Mesothelial cell of epicardium (in vitro differentiated cells): ENCODE measurements around the gene IRF2BP2. TPM values are rescaled to one million over a fixed set of nuclear protein-coding genes. Genes with fewer than 3 reads are reported as not detected.
A peak's percentile ranks its signal among the peaks of the same experiment; 100 is the strongest.

Experiments
- DNase-seq, 2 experiments: peaks; one replicate each; pipeline ENCODE4 v3.0.0; 2021; ENCODE audit warnings: low spot score in 2 of 2; ENCODE audit not compliant: unreplicated experiment in 2 of 2
- H3K27ac Mint-ChIP-seq: 2 replicates; pipeline ENCODE4 v1.8.0; 2021; ENCODE audit warnings: mixed read lengths
- H3K27me3 Mint-ChIP-seq: 2 replicates; pipeline ENCODE4 v1.8.0; 2021; ENCODE audit warnings: low read depth, mixed read lengths
- H3K36me3 Mint-ChIP-seq: 2 replicates; pipeline ENCODE4 v1.8.0; 2021; ENCODE audit warnings: mixed read lengths
- H3K4me1 Mint-ChIP-seq: 2 replicates; pipeline ENCODE4 v1.8.0; 2021; ENCODE audit warnings: mixed read lengths
- H3K4me3 Mint-ChIP-seq: 2 replicates; pipeline ENCODE4 v1.8.0; 2021; ENCODE audit warnings: mild to moderate bottlenecking, moderate library complexity, mixed read lengths
- H3K9me3 Mint-ChIP-seq: 2 replicates; pipeline ENCODE4 v1.8.0; 2021; ENCODE audit warnings: mixed read lengths
- total RNA-seq: library from RNA; stranded (reverse); gene quantifications from 3 replicates; pipeline ENCODE4 v1.2.1, GENCODE V29; 2021
- TF ChIP-seq, protein P1 (sequence below): fragments of 200-600 bp; sonication (generic); IDR thresholded peaks from one replicate; pipeline ENCODE4 v1.5.0; 2021; ENCODE audit warnings: antibody characterized with exemption; ENCODE audit not compliant: unreplicated experiment

The IRF2BP2 gene
- total RNA-seq, 1 donor from 2014 or later: 130 TPM

DNA sequence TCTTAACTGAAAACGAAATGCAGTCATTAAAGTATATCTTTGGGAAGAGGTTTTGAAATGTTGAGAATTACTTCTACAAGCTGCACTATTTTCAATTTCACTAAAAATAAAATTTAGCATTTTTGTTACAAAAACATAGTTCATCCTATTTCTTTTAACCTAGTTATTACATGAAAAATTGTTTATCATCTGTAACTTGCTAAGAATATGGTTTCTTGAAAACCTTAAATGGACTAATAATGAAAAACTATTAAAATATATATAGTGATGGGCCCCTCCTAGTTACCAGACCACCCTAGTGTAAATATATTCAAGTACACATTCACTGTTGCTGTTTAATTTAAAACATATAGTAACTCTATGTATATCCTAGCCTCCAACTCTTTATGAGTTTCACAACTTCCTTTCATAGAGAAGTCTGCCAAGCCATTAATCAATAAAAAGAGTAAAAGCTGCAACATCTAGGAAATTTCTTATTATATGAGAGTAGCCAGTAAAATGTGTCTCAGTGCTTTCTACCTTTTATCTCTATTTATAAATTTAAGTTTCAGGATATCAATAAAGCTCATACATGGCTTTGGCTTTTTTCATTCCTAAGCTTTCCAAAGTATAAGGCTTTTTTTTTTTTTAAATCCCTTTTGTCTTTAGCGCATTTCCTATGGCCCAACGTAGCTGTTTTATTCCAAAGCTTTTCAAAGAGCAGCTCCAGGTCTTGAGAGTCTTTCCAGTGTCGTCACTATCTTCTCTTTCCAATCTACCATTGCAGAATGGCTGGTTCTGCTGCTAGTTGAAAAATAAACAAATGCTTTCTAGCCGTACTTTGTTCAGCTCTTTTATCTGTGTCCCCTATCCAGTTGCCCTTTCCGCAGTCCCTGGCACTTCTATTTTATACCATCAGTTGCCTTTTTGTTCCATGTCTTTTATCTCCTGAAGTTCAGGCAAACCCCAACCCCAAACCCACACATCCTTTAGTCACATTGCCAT, 6.5 kb downstream of the IRF2BP2 start:
- TF ChIP-seq, protein P1, sequence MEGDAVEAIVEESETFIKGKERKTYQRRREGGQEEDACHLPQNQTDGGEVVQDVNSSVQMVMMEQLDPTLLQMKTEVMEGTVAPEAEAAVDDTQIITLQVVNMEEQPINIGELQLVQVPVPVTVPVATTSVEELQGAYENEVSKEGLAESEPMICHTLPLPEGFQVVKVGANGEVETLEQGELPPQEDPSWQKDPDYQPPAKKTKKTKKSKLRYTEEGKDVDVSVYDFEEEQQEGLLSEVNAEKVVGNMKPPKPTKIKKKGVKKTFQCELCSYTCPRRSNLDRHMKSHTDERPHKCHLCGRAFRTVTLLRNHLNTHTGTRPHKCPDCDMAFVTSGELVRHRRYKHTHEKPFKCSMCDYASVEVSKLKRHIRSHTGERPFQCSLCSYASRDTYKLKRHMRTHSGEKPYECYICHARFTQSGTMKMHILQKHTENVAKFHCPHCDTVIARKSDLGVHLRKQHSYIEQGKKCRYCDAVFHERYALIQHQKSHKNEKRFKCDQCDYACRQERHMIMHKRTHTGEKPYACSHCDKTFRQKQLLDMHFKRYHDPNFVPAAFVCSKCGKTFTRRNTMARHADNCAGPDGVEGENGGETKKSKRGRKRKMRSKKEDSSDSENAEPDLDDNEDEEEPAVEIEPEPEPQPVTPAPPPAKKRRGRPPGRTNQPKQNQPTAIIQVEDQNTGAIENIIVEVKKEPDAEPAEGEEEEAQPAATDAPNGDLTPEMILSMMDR: no peak
- peak overlapping the region; percentile 96 for H3K27ac Mint-ChIP-seq
- H3K4me3 Mint-ChIP-seq: peak overlapping the region; percentile 92
- DNase-seq: no peak
- no peaks in the 10 kb centered on the region for H3K27me3 Mint-ChIP-seq
- H3K36me3 Mint-ChIP-seq: peaks cover 24% of the 10 kb centered on the region
- H3K4me1 Mint-ChIP-seq: peaks cover 82% of the 10 kb centered on the region
- H3K9me3 Mint-ChIP-seq: no peaks in the 10 kb centered on the region

DNA sequence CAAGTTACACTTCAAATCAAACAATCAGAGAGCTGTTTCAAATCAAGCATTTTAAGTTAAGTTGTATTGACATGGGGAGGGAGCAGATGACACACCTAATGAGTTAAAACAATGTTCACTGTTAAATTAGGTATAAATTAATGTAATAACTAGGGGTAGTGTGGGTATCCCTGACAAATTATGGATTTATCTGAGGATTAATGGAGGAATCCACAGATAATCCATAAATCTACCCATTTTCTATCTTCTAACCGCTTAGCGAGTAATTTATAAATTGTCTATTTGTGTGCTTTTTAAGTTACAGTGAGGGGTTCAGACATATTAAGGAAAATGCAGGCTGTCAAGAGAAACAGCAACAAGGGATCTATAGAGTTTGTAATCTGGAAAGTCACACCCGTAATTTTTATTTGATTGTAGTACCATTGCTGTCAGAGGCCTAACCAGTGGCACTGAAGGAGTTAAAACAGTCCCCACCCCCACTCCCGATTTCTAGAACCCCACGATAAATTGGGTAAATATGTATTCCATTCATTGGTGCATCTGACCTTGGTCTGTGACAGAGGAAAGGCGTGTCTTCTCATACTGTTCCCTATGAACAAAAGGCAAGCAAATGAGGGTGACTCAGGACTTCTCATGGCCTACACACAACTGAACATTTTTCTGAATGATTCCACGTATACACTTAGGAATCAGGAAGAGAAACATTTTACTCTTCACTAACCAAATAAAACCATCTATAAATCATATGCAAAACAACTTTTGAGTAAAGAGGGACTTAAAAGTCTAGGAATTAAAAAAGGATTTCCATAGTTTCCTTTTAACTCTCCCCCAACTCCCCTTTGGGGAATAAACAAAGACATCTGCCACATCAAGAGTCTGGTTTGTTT, 7.4 kb downstream of the IRF2BP2 start:
- H3K27ac Mint-ChIP-seq: peak overlapping the region; percentile 96
- H3K36me3 Mint-ChIP-seq: peaks cover 16% of the 10 kb centered on the region
- no peaks in the 10 kb centered on the region for H3K27me3 Mint-ChIP-seq
- peak overlapping the region; percentile 52 for H3K4me3 Mint-ChIP-seq
- H3K4me1 Mint-ChIP-seq: peaks cover 74% of the 10 kb centered on the region
- H3K9me3 Mint-ChIP-seq: no peaks in the 10 kb centered on the region
- DNase-seq: no peak
- TF ChIP-seq, protein P1: no peak

DNA sequence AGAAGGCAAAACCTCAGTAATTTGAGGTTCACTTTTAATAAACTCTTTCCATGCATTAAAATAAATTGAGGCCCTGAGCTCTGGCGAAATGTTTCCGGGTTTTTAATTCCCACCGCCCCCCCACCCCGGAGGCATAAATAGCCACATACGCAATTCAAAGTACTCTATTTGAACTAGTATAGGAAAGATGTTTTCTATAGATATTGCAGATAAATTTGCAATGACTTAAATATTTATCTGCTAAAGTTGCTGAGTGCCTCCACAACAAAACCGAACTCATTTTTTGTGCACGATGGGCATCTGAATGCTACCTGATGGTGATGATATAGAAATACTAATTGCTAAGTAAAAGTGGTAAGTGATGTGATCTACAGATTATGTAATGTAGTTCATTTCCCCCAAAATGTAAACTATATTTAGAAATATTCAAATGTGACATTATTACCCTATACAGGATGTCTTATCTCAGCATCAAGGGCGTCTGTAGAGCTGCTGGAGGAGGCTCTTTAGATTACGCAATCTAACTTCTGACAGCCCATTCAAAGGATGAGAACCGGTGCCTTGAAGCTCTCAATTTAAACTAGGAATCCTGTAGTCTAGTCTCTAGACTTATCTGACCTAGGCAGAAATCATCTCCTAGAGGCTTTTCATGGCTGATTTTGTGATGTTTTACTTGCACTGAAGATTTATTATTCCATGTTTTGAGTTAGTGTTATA, 8.5 kb downstream of the IRF2BP2 start:
- TF ChIP-seq, protein P1: no peak
- Mint-ChIP-seq H3K27me3 (no peaks in the 10 kb centered on the region), H3K27ac (peak overlapping the region; percentile 96), H3K4me3 (peak overlapping the region; percentile 60), H3K4me1 (peaks cover 65% of the 10 kb centered on the region), H3K9me3 (no peaks in the 10 kb centered on the region), H3K36me3 (peaks cover 7% of the 10 kb centered on the region)
- DNase-seq: no peak

DNA sequence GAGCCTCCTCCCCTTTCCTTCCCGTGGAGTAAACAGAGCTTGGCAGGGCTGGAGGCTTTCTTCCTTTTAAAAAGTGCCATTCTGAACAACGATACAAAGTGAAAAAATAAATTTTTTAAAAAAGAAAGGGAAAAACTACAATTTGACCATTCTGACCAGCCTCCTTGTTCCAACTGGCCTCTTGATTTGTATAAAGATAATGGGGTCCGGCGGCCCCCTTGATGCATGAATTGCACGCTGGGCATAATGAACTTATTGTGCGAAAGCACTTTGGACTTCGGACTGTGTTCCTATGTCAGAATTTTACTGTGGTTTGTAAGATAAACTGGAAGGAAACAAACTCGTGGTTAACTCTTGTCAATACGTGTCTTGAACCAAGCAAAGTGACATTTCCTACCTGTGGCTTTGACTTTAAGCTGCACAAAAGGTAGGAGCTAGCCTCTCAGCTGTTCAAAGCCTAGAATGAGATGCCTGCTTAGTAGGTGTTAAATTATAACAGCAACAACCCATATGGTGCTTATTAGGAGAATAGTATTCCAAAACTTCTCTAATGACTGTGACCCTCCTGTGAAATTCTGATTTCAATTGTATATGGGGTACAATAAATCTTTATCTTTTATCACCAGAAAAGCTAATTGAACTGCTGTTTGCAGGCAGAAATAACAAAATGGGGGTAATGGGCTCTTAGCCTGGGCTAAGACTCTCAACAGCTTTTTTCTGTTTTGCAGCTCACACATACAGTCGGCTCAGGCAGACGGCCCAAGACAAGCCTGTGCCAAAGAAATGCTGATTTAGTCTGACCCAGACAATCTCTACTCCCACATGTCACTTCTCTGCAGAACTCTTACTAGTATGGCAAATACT, 9.3 kb downstream of the IRF2BP2 start:
- H3K36me3 Mint-ChIP-seq: no peaks in the 10 kb centered on the region
- H3K4me1 Mint-ChIP-seq: peaks cover 57% of the 10 kb centered on the region
- H3K9me3 Mint-ChIP-seq: peaks cover 4% of the 10 kb centered on the region
- TF ChIP-seq, protein P1: no peak
- H3K4me3 Mint-ChIP-seq: peak overlapping the region; percentile 60
- peak overlapping the region; percentile 96 for H3K27ac Mint-ChIP-seq
- H3K27me3 Mint-ChIP-seq: no peaks in the 10 kb centered on the region
- no peak for DNase-seq
